HL-60 (cell line): ENCODE measurements around the gene TRPV5.

ENCODE experiments used
- DNase-seq, 2 experiments: peaks; one replicate each; pipeline ENCODE4 v3.0.0-alpha.2; 2010 to 2020; ENCODE audit warnings: low read depth in 1 of 2, low spot score in 1 of 2
- H3K27ac ChIP-seq: fragments of 250-450 bp; sonication (Bioruptor Pico); replicated peaks from 2 replicates; pipeline ENCODE4 v1.5.1; 2020; ENCODE audit warnings: mild to moderate bottlenecking, moderate library complexity
- H3K27me3 ChIP-seq: fragments of 250-450 bp; sonication (Bioruptor Pico); 2 replicates; pipeline ENCODE4 v1.5.1; 2021; ENCODE audit warnings: mild to moderate bottlenecking, moderate library complexity; ENCODE audit not compliant: insufficient read depth, poor library complexity, severe bottlenecking
- H3K4me3 ChIP-seq: replicated peaks from 2 replicates; pipeline ENCODE4 v1.5.1; 2011; ENCODE audit warnings: mild to moderate bottlenecking, control low read depth, low read length; ENCODE audit not compliant: insufficient read depth
- CTCF ChIP-seq: IDR thresholded peaks from one replicate; pipeline ENCODE4 v1.5.1; 2011; ENCODE audit warnings: low read length, control low read depth, inconsistent platforms; ENCODE audit not compliant: insufficient read depth
- GABPA ChIP-seq: IDR thresholded peaks from 2 replicates; pipeline ENCODE4 v1.6.1; 2012; ENCODE audit warnings: low read depth
- POLR2AphosphoS5 ChIP-seq: IDR thresholded peaks from 2 replicates; pipeline ENCODE4 v1.6.1; 2012; ENCODE audit warnings: low read depth
- SPI1 ChIP-seq: IDR thresholded peaks from 2 replicates; pipeline ENCODE4 v1.6.1; 2012; ENCODE audit warnings: low read depth, mild to moderate bottlenecking, borderline replicate concordance
- TF ChIP-seq, protein P1 (sequence below): IDR thresholded peaks from 2 replicates; pipeline ENCODE4 v1.6.1; 2012; ENCODE audit warnings: low read depth; ENCODE audit not compliant: insufficient replicate concordance

Gene TRPV5

DNA sequence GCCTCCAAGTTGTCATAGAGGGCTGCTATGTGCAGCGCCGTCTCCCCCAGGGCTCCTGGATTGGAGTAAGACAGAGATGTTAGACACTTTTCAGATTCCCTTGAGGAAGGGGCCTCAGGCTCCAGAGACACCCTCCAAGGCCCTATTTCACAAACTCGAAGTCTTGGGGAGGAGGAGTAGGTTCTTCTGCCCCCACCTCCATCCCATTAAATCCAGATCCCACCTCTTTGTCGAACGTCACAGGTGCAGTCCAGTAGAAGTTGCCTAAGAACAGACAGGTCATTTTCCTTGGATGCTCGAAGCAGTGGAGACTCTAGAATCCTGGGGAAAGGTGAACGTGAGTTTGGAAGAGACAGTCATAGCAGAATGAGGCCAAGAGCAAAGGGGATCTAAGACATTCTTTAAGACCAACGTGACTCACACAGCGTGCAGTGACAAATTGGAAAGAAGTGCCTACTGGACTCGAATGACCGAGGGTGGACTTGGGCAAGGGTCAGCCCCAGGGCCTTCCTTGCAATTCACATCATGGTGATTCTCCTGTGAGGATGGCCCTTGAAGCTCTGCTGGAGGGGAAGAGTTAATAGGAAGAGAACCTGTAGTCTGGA, 3.3 kb downstream of the TRPV5 start:
- TF ChIP-seq, protein P1, sequence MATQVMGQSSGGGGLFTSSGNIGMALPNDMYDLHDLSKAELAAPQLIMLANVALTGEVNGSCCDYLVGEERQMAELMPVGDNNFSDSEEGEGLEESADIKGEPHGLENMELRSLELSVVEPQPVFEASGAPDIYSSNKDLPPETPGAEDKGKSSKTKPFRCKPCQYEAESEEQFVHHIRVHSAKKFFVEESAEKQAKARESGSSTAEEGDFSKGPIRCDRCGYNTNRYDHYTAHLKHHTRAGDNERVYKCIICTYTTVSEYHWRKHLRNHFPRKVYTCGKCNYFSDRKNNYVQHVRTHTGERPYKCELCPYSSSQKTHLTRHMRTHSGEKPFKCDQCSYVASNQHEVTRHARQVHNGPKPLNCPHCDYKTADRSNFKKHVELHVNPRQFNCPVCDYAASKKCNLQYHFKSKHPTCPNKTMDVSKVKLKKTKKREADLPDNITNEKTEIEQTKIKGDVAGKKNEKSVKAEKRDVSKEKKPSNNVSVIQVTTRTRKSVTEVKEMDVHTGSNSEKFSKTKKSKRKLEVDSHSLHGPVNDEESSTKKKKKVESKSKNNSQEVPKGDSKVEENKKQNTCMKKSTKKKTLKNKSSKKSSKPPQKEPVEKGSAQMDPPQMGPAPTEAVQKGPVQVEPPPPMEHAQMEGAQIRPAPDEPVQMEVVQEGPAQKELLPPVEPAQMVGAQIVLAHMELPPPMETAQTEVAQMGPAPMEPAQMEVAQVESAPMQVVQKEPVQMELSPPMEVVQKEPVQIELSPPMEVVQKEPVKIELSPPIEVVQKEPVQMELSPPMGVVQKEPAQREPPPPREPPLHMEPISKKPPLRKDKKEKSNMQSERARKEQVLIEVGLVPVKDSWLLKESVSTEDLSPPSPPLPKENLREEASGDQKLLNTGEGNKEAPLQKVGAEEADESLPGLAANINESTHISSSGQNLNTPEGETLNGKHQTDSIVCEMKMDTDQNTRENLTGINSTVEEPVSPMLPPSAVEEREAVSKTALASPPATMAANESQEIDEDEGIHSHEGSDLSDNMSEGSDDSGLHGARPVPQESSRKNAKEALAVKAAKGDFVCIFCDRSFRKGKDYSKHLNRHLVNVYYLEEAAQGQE: no peak
- TF ChIP-seq CTCF (no peak), GABPA (no peak), SPI1 (no peak), POLR2AphosphoS5 (no peak)
- no peak overlapping the region for H3K27ac ChIP-seq
- no peak overlapping the region for H3K4me3 ChIP-seq
- DNase-seq: no peak
- no peaks in the 10 kb centered on the region for H3K27me3 ChIP-seq

GRCh38 chr7:142927949-142928348, 5.6 kb downstream of the TRPV5 start:
- DNase-seq: no peak
- H3K4me3 ChIP-seq: no peak overlapping the region
- H3K27me3 ChIP-seq: no peaks in the 10 kb centered on the region
- TF ChIP-seq POLR2AphosphoS5 (no peak), GABPA (no peak)
- TF ChIP-seq, protein P1: no peak
- H3K27ac ChIP-seq: peak overlapping the region; percentile 93

- Histone ChIP-seq H3K27ac (peak overlapping the region; percentile 93), H3K4me3 (no peak overlapping the region), H3K27me3 (no peaks in the 10 kb centered on the region)
- TF ChIP-seq, protein P1: peak; percentile 55
- TF ChIP-seq CTCF (no peak), POLR2AphosphoS5 (peak; percentile 89), GABPA (peak; percentile 66), SPI1 (no peak; the same call in 1 of the 2 replicates)
- DNase-seq: peak; percentile 93 to 95
Observed at GRCh38 chr7:142927085-142927745, 6.3 kb downstream of the TRPV5 start.
